NCI-H128 (cell line): ENCODE results near the gene PROSER3.
A peak's percentile ranks its signal among the peaks of the same experiment; 100 is the strongest.
"Not testable (repeated sequence)": the region's sequence is repeated elsewhere in the genome, so short reads cannot be mapped to it uniquely, and the experiment has no call there.

ENCODE experiments used
- DNase-seq: peaks from one replicate; lab custom pipeline; 2025; ENCODE audit not compliant: unreplicated experiment; lab: John Stamatoyannopoulos, UW

PROSER3 gene

GRCh38 chr19:35753634-35754369, 4.2 kb upstream of the PROSER3 start:
- no peak for DNase-seq

DNA sequence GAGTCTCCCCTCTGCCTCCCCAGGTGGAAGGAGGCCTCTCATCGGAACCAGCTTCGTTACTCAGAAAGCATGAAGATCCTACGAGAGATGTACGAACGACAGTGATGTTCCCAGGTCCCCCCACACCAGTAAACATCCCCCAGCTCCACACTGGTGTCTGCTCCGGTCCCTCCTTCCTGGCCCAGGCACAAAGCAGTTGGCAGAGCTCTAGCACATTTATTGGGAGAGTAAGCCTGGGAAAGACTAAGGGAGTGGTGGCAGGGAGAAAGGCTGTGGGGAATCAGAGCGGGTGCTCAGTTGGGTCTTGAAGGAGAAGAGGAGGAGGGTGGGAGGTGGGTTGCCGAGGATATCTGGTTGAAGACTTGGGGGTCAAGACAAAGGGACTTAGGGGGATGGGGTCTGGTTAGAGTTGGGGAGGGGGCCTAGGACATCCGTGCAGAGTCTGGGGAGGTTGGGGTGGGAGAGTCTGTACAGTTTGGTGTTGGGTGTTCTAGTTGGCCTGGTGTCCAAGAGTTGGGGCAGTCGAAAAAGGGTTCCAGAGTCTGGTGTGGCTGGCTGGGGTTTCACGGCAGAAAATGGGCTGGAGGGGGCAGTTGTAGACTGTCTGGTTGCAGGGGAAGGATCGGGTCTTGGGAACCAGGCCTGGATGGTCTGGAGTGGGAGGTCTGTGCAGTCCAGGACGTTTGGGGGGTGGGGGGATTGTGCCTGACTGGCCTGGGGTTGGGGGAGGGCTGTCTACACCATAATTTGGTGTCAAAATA, 3.4 kb upstream of the PROSER3 start:
- DNase-seq = no peak

GRCh38 chr19:35755131-35755549, 2.8 kb upstream of the PROSER3 start:
- no peak for DNase-seq

DNA sequence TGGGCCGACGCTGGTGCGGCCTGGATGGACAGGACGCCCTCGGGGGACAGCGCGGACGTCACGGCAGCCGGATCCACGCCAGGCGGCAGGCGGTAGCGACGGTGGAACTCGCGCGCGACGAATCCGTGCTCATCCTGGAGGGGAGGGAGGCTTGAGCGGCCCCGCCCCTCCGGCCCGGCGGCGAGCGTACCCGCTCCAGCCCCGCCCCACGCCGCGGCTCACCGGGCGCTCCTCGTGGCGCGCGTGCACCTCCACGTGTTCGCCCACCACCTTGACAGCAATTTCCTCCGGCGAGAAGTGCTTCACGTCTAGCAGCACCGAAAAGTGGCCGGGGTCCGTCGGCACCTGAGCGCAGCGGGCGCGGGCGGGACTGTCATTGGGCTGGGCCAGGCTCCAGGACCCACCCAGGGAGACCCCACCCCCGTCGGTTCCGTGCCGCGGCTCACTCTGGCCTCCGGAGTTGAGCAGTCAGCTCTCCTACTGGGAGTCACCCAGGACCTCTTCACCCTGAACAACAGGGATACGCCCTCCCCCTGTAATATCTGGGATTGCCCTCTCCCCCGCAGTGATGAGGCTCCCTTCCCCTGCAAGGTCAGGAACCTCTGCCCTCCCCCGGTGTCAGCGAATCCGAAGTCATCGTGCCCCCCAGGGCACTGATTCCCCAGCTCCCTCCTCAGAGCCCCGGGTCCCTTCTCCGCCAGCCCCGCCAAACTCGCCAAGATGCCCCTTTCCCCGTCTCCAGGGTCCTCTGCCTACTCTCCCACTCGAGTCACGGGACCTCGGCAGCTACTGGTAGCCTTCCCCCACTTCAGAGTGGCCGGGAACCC, 2.2 kb upstream of the PROSER3 start:
- DNase-seq = no peak

DNA sequence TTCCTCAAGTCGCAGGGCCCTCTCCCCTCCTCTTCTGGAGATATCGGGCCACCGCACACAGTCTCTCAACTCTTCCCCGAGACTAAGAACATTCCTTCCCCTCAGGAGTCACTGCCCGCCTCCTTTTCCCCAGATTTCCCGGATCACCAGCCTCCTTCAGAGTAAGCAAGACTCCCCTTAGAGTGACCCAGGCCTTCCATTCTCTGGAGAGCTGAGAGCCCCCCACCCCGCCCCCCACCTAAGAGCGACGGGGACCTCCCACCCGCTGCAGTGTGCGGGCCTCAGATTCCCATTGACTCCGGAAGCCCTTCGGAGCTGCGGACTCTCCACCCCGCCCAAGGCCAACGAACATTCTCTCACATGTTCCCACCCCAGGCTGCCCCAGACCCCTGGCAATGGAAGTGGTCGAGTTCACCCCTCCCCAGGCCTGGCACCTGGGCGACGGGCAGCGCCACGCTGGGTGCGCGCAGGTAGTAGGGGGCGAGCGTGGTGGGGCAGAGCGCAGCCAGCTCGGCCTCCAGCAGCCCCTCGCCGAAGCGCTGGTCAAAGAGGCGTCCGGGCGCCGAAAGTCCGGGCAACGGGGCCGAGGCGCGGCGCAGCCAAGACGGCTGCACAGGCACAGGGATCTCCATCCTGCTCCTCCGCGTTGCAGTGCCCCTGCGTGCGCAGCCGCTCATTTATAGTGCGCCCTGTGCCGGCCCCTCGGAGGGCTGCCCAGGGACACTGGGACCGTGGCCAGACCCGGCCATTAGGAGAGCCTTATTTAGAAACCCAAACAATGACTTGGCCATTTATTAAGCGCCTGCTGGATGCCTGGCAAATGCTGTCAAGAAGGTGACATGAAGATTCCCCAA, 1.4 kb upstream of the PROSER3 start, which contains the start of gene HSPB6:
HSPB6 (minus strand) TSS at position 653 of the 854 bp plus-strand sequence; CDS start at position 632, 21 bp downstream.
- no peak for DNase-seq

GRCh38 chr19:35757231-35757748, 686 bp upstream of the PROSER3 start:
- peak; percentile 54 for DNase-seq

DNA sequence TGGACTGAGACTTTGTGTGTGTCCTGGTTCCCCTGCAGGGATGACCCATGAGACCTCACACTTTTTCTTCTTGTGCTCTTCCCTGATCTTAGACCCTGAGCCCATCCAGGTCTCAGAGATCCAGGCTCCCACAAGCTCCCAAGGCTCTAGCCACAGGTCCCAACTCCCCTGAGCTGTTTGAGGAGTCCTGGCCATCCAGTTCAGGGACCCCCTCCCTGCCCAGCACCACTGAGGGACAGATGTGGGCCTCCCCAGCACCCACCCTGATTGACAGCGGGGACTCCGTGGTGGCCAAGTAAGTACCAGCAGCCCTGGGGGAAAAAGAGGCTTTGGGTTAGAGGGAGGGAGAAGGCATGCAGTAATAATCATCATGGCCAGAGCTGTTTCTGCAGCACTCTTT, 1.7 kb downstream of the PROSER3 start:
- no peak for DNase-seq

DNA sequence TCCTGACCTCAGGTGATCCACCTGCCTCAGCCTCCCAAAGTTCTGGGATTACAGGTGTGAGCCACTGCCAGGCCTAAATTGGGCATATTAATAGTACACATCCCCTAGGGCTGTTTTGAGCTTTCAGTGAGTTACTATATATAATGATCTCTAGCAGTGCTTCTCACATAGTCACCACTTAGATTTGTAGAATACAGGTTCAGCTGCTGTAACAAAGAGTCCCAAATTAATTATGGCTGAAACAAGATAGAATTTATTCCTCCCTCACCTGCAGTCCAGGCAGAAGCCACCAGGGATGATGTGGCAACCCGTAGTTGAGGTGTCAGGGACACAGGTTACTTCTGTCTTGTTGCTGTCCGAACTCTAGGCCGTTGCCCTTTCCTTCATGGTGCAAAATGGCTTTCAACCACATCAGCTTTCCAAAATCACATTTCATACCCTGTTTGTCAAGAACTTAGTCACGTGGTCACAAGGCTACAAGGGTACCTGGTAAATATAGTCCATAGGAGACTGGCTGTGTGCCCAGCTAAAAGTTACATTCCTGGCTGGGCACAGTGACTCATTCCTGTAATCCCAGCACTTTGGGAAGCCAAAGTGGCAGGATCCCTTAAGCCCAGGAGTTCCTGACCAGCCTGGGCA, 2.9 kb downstream of the PROSER3 start:
- DNase-seq = no peak

DNA sequence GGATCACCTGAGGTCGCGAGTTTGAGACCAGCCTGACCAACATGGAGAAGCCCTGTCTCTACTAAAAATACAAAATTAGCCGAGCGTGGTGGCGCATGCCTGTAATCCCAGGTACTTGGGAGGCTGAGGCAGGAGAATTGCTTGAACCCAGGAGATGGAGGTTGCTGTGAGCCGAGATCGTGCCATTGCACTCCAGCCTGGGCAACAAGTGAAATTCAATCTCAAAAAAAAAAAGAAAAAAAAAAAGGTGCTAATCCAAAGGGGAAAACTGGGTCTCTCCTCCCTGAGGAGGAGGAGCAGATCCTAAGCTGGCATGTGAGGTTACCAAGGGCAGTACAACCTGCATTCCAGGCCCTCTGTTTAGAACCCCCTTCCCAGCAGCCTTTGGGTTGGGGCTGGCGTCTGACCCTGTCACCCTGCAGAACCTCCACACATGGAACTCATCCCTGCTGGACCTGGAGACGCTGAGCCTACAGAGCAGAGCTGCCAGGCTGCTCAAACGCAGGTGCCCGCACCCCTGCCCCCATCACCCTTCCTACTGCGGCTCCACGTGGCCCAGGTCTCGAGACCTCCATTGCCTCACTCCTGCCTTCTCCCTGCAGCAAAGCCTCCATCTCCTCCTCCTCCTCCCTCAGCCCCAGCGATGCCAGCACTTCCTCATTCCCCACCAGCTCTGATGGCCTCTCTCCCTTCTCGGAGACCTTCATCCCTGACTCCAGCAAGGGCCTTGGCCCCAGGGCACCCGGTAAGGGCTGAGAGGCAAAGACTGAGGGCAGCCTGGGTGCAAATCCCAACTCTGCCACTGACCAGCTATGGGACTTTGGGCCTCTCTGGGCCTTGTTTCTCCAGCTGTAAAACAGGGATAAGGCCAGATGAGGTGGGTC, 6.7 kb downstream of the PROSER3 start:
- DNase-seq = no peak

DNA sequence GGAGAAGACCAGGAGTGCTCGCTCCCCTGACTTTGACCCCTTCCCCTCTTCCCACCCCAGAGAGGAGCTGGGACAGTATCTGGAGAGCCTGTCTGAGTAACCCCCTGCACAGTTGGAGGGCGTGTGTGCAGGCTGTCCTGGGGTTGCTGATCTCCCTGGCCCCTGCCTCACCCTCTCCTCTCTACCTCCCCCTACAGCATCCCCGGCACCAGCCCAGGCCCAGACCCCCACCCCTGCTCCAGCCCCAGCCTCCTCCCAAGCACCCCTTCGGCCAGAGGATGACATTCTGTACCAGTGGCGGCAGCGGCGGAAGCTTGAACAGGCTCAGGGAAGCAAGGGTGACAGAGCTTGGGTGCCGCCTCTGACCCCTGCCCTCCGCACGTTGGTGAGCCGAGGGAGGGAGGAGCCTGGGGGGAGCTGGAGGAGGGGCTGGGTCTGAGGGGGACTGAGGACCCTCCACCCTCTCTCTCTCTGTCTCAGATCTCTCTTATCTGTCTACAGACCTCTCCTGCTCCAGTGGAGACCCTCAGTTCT, 8.7 kb downstream of the PROSER3 start:
- no peak for DNase-seq

GRCh38 chr19:35767288-35768081, 9.5 kb downstream of the PROSER3 start:
- DNase-seq = no peak

DNA sequence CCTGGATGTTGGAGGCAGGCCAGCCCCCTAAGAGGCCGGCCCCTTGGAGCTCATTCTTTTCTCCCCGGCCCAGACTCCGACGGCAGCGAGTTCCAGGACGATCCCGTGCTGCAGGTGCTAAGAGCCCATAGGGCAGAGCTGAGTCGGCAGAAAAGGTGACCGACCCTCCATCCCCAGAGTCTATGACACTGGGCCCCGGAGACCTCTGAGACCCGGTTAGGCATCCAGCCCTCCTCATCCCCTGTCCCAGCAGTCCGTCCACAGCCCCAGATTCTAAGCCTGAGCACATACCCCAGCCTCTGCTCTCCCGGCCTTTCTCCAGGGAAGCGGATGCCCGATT, 10.1 kb downstream of the PROSER3 start:
- no peak for DNase-seq

- not testable (repeated sequence) for DNase-seq
Observed at GRCh38 chr19:35772362-35772761, 14.4 kb downstream of the PROSER3 start.

- DNase-seq = no peak
Observed at GRCh38 chr19:35773020-35773806, 15.2 kb downstream of the PROSER3 start.

- DNase-seq = no peak
Observed at GRCh38 chr19:35774274-35775045, 16.5 kb downstream of the PROSER3 start.

DNA sequence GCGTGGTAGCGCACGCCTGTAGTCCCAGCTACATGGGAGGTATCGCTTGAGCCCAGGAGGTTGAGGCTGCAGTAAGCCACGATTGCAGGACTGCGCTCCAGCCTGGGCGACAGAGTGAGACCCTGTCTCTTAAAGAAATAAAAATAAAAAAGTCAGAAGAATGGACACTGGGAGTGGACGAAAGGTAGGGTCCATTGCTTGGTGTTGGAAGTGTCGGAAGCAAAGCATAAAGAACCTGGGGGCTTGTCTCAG, 17.0 kb downstream of the PROSER3 start:
- DNase-seq = no peak
